H9 (cell line): ENCODE measurements around the gene GRID2IP. TPM values are rescaled to one million over a fixed set of nuclear protein-coding genes. Genes with fewer than 3 reads are reported as not detected.

ENCODE experiments used
- DNase-seq: peaks from one replicate; pipeline ENCODE4 v3.0.0-alpha.2; 2017
- H2AFZ ChIP-seq: one replicate; pipeline ENCODE4 v1.6.1; 2013; ENCODE audit warnings: mild to moderate bottlenecking, low read length, control low read depth, moderate library complexity
- H2AK5ac ChIP-seq: 2 replicates; pipeline ENCODE4 v1.6.1; 2013; ENCODE audit warnings: low read length, control low read depth, mixed read lengths; ENCODE audit not compliant: insufficient read length
- H2BK120ac ChIP-seq: one replicate; pipeline ENCODE4 v1.6.1; 2013; ENCODE audit warnings: low read depth, mild to moderate bottlenecking, low read length, control low read depth, inconsistent platforms; ENCODE audit not compliant: poor library complexity, severe bottlenecking
- H2BK12ac ChIP-seq: 2 replicates; pipeline ENCODE4 v1.6.1; 2013; ENCODE audit warnings: low read length, control low read depth, mixed read lengths, low read depth; ENCODE audit not compliant: insufficient read length
- H2BK15ac ChIP-seq: 2 replicates; pipeline ENCODE4 v1.6.1; 2013; ENCODE audit warnings: low read depth, low read length, control low read depth
- H2BK20ac ChIP-seq: one replicate; pipeline ENCODE4 v1.6.1; 2013; ENCODE audit warnings: low read depth, mild to moderate bottlenecking, low read length, control low read depth, inconsistent platforms; ENCODE audit not compliant: poor library complexity, severe bottlenecking
- H2BK5ac ChIP-seq: 2 replicates; pipeline ENCODE4 v1.6.1; 2013; ENCODE audit warnings: low read length, control low read depth, mixed read lengths; ENCODE audit not compliant: insufficient read length
- H3K14ac ChIP-seq: 2 replicates; pipeline ENCODE4 v1.6.1; 2013; ENCODE audit warnings: low read length, control low read depth; ENCODE audit not compliant: insufficient read depth
- H3K18ac ChIP-seq: 2 replicates; pipeline ENCODE4 v1.6.1; 2013; ENCODE audit warnings: low read depth, mild to moderate bottlenecking, mixed read lengths, low read length, control low read depth; ENCODE audit not compliant: insufficient read length
- H3K23ac ChIP-seq: 2 replicates; pipeline ENCODE4 v1.6.1; 2013; ENCODE audit warnings: low read length, control low read depth, mixed read lengths, low read depth; ENCODE audit not compliant: insufficient read length
- H3K23me2 ChIP-seq: 2 replicates; pipeline ENCODE4 v1.6.1; 2013; ENCODE audit warnings: low read depth, mild to moderate bottlenecking, mixed read lengths, low read length, control low read depth; ENCODE audit not compliant: insufficient read length, poor library complexity, severe bottlenecking
- H3K27ac ChIP-seq: 2 replicates; pipeline ENCODE4 v1.5.1; 2013; ENCODE audit warnings: low read length, control low read depth, mixed read lengths, low read depth; ENCODE audit not compliant: insufficient read length
- H3K27me3 ChIP-seq: 2 replicates; pipeline ENCODE4 v1.6.1; 2013; ENCODE audit warnings: low read length, control low read depth, inconsistent platforms; ENCODE audit not compliant: insufficient read depth
- H3K4ac ChIP-seq: 2 replicates; pipeline ENCODE4 v1.6.1; 2013; ENCODE audit warnings: low read depth, mild to moderate bottlenecking, control low read depth, inconsistent platforms, low read length, moderate library complexity
- H3K4me1 ChIP-seq: 2 replicates; pipeline ENCODE4 v1.6.1; 2013; ENCODE audit warnings: low read length, control low read depth, inconsistent platforms; ENCODE audit not compliant: insufficient read depth
- H3K4me2 ChIP-seq: 2 replicates; pipeline ENCODE4 v1.6.1; 2013; ENCODE audit warnings: low read length, control low read depth, mixed read lengths; ENCODE audit not compliant: insufficient read length, insufficient read depth
- H3K56ac ChIP-seq: 2 replicates; pipeline ENCODE4 v1.6.1; 2013; ENCODE audit warnings: low read depth, mild to moderate bottlenecking, mixed read lengths, low read length, control low read depth; ENCODE audit not compliant: insufficient read length
- H3K79me1 ChIP-seq: 2 replicates; pipeline ENCODE4 v1.6.1; 2013; ENCODE audit warnings: low read depth, mild to moderate bottlenecking, moderate library complexity, low read length, control low read depth, inconsistent platforms; ENCODE audit not compliant: insufficient read depth, poor library complexity, severe bottlenecking
- H3K79me2 ChIP-seq: 2 replicates; pipeline ENCODE4 v1.6.1; 2013; ENCODE audit warnings: low read length, control low read depth, inconsistent platforms; ENCODE audit not compliant: insufficient read depth
- H3K9ac ChIP-seq: 2 replicates; pipeline ENCODE4 v1.6.1; 2013; ENCODE audit warnings: low read length, control low read depth, mixed read lengths; ENCODE audit not compliant: insufficient read length; ENCODE audit errors: extremely low read depth
- H3K9me3 ChIP-seq: one replicate; pipeline ENCODE4 v1.6.1; 2013; ENCODE audit warnings: low read depth, low read length, inconsistent platforms; ENCODE audit not compliant: control insufficient read depth
- H3T11ph ChIP-seq: one replicate; pipeline ENCODE4 v1.6.1; 2013; ENCODE audit warnings: mild to moderate bottlenecking, low read length, control low read depth, inconsistent platforms
- H4K20me1 ChIP-seq: one replicate; pipeline ENCODE4 v1.6.1; 2013; ENCODE audit not compliant: control insufficient read depth, insufficient read length, insufficient read depth
- H4K5ac ChIP-seq: 2 replicates; pipeline ENCODE4 v1.6.1; 2013; ENCODE audit warnings: low read depth, mild to moderate bottlenecking, mixed read lengths, low read length, control low read depth; ENCODE audit not compliant: insufficient read length
- H4K8ac ChIP-seq: replicated peaks from 2 replicates; pipeline ENCODE4 v1.6.1; 2013; ENCODE audit warnings: low read length, control low read depth, mixed read lengths, low read depth; ENCODE audit not compliant: insufficient read length
- H4K91ac ChIP-seq: 2 replicates; pipeline ENCODE4 v1.6.1; 2013; ENCODE audit warnings: low read depth, mild to moderate bottlenecking, moderate library complexity, mixed read lengths, low read length, control low read depth; ENCODE audit not compliant: insufficient read length
- H3K27ac Mint-ChIP-seq, 3 experiments: 2 replicates in 2 of 3; 3 replicates in 1 of 3; pipeline ENCODE4 v1.8.0; 2020 to 2021; ENCODE audit warnings: mixed read lengths in 3 of 3, mild to moderate bottlenecking in 1 of 3, moderate library complexity in 1 of 3
- H3K27me3 Mint-ChIP-seq: 2 replicates; pipeline ENCODE4 v1.8.0; 2021; ENCODE audit warnings: low read depth, mild to moderate bottlenecking, moderate library complexity, mixed read lengths
- H3K36me3 Mint-ChIP-seq, 3 experiments: 2 replicates in 2 of 3; 3 replicates in 1 of 3; pipeline ENCODE4 v1.8.0; 2020 to 2021; ENCODE audit warnings: low read depth in 3 of 3, mixed read lengths in 3 of 3; ENCODE audit not compliant: insufficient read depth in 1 of 3
- H3K4me1 Mint-ChIP-seq, 2 experiments: 2 replicates each; pipeline ENCODE4 v1.8.0; 2020; ENCODE audit warnings: mixed read lengths in 2 of 2
- H3K4me3 Mint-ChIP-seq, 2 experiments: 2 replicates in 1 of 2; 3 replicates in 1 of 2; pipeline ENCODE4 v1.8.0; 2020 to 2021; ENCODE audit warnings: mild to moderate bottlenecking in 2 of 2, mixed read lengths in 2 of 2, moderate library complexity in 1 of 2
- H3K9me3 Mint-ChIP-seq, 2 experiments: 2 replicates in 1 of 2; 3 replicates in 1 of 2; pipeline ENCODE4 v1.8.0; 2020; ENCODE audit warnings: mild to moderate bottlenecking in 2 of 2, mixed read lengths in 2 of 2, moderate library complexity in 1 of 2
- WGBS: extraction: QIAGEN DNeasy Blood & Tissue Kit; methylation state at CpG from one replicate; pipeline ENCODE4 v1.1.7; 2013; ENCODE audit warnings: missing lambda C conversion rate, low lambda C conversion rate, mixed read lengths; ENCODE audit not compliant: insufficient read length; ENCODE audit errors: extremely low coverage; 5-methylcytosine and 5-hydroxymethylcytosine counted together
- total RNA-seq: library from RNA; stranded (reverse); gene quantifications from 2 replicates; pipeline ENCODE4 v1.2.1, GENCODE V29; 2021
- TF ChIP-seq, protein P1 (sequence below): fragments of 200-600 bp; sonication (generic); conservative IDR thresholded peaks from 3 replicates; pipeline ENCODE4 v1.8.0; 2021; ENCODE audit warnings: antibody characterized with exemption, mild to moderate bottlenecking

Gene GRID2IP
- total RNA-seq, 1 experiment from 2014 or later: 1.7 TPM

DNA sequence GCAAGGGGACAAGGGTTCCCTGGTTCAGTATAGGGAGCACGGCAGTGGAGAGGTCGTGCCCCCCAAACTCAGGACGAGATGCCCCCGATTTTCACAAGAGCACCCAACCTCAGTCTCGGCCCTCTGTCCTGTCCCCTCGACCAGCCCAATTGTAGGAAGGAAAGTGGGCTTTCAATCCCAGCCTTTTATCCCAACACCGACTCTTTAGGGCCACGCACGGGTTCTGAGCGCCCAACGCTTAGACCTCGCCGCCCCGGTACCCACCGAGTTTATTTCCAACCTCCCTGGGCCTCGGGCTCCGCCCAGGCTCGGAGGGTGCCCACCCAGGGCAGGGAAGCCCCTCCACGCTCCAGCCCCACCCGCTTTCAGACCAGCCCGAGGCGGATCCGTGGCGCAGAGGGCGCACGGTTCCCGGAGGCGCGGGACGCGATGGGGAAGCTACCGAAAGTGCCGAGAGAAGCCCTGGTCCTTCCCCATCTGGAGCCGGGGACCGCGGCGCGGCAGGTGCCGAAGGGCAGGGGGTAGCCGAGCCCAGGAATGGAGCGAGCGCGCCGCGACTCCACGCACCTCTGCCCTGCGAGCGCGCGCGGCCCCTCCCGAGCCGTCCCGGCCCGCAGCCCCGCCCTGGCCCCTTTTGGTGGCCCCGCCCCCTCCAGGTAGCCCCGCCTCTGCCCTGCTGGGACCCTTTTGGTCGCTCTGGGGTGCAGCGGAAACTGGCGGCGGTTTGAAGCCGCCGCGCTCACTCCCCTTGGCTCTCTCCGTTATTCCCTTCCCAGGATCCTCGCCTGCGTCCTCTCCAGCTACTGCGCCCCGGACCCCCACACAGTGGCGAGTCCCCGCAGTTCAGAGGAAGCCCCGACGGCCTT lies 20.4 kb downstream of the GRID2IP start:
- Mint-ChIP-seq H3K36me3 (no peaks in the 10 kb centered on the region), H3K4me3 (peak overlapping the region; percentile 75 to 90), H3K4me1 (peaks cover 17 to 24% of the 10 kb centered on the region in 2 experiments), H3K27me3 (peaks cover 92% of the 10 kb centered on the region), H3K9me3 (no peaks in the 10 kb centered on the region), H3K27ac (no peak overlapping the region)
- Histone ChIP-seq H2BK20ac (no peak overlapping the region), H3K23ac (no peak overlapping the region), H3K4me1 (no peaks in the 10 kb centered on the region), H3K56ac (no peak overlapping the region), H4K91ac (no peak overlapping the region), H3K14ac (no peak overlapping the region), H3K79me2 (no peaks in the 10 kb centered on the region), H4K5ac (no peak overlapping the region), H2BK5ac (no peak overlapping the region), H3K18ac (no peak overlapping the region), H2AFZ (no peak overlapping the region), H2BK120ac (no peak overlapping the region), H3K4me2 (peak overlapping the region; percentile 56), H2AK5ac (no peak overlapping the region), H3K4ac (no peak overlapping the region), H2BK12ac (no peak overlapping the region), H3T11ph (no peak overlapping the region), H3K9ac (no peak overlapping the region), H3K79me1 (no peaks in the 10 kb centered on the region), H3K23me2 (peaks cover 16% of the 10 kb centered on the region), H4K8ac (no peak overlapping the region), H3K9me3 (no peaks in the 10 kb centered on the region), H3K27me3 (peaks cover 4% of the 10 kb centered on the region; the same call in 1 of the 2 replicates), H4K20me1 (no peaks in the 10 kb centered on the region), H2BK15ac (no peak overlapping the region), H3K27ac (no peak overlapping the region)
- peak; percentile 76 for DNase-seq
- TF ChIP-seq, protein P1, sequence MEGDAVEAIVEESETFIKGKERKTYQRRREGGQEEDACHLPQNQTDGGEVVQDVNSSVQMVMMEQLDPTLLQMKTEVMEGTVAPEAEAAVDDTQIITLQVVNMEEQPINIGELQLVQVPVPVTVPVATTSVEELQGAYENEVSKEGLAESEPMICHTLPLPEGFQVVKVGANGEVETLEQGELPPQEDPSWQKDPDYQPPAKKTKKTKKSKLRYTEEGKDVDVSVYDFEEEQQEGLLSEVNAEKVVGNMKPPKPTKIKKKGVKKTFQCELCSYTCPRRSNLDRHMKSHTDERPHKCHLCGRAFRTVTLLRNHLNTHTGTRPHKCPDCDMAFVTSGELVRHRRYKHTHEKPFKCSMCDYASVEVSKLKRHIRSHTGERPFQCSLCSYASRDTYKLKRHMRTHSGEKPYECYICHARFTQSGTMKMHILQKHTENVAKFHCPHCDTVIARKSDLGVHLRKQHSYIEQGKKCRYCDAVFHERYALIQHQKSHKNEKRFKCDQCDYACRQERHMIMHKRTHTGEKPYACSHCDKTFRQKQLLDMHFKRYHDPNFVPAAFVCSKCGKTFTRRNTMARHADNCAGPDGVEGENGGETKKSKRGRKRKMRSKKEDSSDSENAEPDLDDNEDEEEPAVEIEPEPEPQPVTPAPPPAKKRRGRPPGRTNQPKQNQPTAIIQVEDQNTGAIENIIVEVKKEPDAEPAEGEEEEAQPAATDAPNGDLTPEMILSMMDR: no peak
- WGBS: no CpG with 5 or more reads among the region's 74 CpGs
